ENCODE data around the gene TGFB3. TPM values are rescaled to one million over a fixed set of nuclear protein-coding genes. Genes with fewer than 3 reads are reported as not detected.
A peak's percentile ranks its signal among the peaks of the same experiment; 100 is the strongest.
"Not testable (repeated sequence)": the region's sequence is repeated elsewhere in the genome, so short reads cannot be mapped to it uniquely, and the experiment has no call there.

TGFB3 gene
- total and polyA plus RNA-seq, 9 donors = 59.6 to 132 (median 106) TPM

GRCh38 chr14:76011930-76012329 is 30.1 kb upstream of the TGFB3 start:
- Histone ChIP-seq H3K4me1 (ENCODE audit: control insufficient read depth, insufficient read depth, low read length) (peaks cover 17% of the 10 kb centered on the region), H3K27me3 (ENCODE audit: control insufficient read depth, insufficient read depth, low read length) (no peaks in the 10 kb centered on the region), H3K27ac (ENCODE audit: low read length) (peak overlapping the region; percentile 65), H3K9me3 (replicated peaks; ENCODE audit: control insufficient read depth, low read depth, low read length) (no peaks in the 10 kb centered on the region), H3K4me3 (ENCODE audit: low read length) (no peak overlapping the region), H3K36me3 (ENCODE audit: control insufficient read depth, insufficient read depth, low read length) (peaks cover 24% of the 10 kb centered on the region)
- DNase-seq = no peak

- not testable (repeated sequence) for H3K27ac ChIP-seq (ENCODE audit: low read length); H3K4me3 ChIP-seq (ENCODE audit: low read length); DNase-seq; H3K9me3 ChIP-seq (replicated peaks; ENCODE audit: control insufficient read depth, low read depth, low read length); H3K27me3 ChIP-seq (ENCODE audit: control insufficient read depth, insufficient read depth, low read length)
- WGBS (ENCODE audit: insufficient coverage) = 100% methylated on average over 2 of the region's 3 CpGs
- peaks cover 34% of the 10 kb centered on the region for H3K36me3 ChIP-seq (ENCODE audit: control insufficient read depth, insufficient read depth, low read length)
- H3K4me1 ChIP-seq (ENCODE audit: control insufficient read depth, insufficient read depth, low read length) = peaks cover 17% of the 10 kb centered on the region
Measured at GRCh38 chr14:76009627-76010026, 27.8 kb upstream of the TGFB3 start.

- H3K9me3 ChIP-seq (replicated peaks; ENCODE audit: control insufficient read depth, low read depth, low read length) = peaks cover 8% of the 10 kb centered on the region
Measured at GRCh38 chr14:76007852-76008251, 26.1 kb upstream of the TGFB3 start.

GRCh38 chr14:76007379-76007778 is 25.6 kb upstream of the TGFB3 start:
- no CpG with 5 or more reads among the region's 1 CpG for WGBS (ENCODE audit: insufficient coverage)
- Histone ChIP-seq H3K27ac (ENCODE audit: low read length) (no peak overlapping the region), H3K4me1 (ENCODE audit: control insufficient read depth, insufficient read depth, low read length) (peaks cover 8% of the 10 kb centered on the region), H3K36me3 (ENCODE audit: control insufficient read depth, insufficient read depth, low read length) (peaks cover 25% of the 10 kb centered on the region), H3K27me3 (ENCODE audit: control insufficient read depth, insufficient read depth, low read length) (no peaks in the 10 kb centered on the region), H3K4me3 (ENCODE audit: low read length) (no peak overlapping the region), H3K9me3 (replicated peaks; ENCODE audit: control insufficient read depth, low read depth, low read length) (peaks cover 8% of the 10 kb centered on the region)
- no peak for DNase-seq

More at GRCh38 chr14:76007852-76008251, 26.1 kb upstream of the TGFB3 start:
- H3K4me1 ChIP-seq (ENCODE audit: control insufficient read depth, insufficient read depth, low read length) = peaks cover 12% of the 10 kb centered on the region
- H3K27ac ChIP-seq (ENCODE audit: low read length) = no peak overlapping the region
- no peaks in the 10 kb centered on the region for H3K27me3 ChIP-seq (ENCODE audit: control insufficient read depth, insufficient read depth, low read length)
- H3K36me3 ChIP-seq (ENCODE audit: control insufficient read depth, insufficient read depth, low read length) = peaks cover 25% of the 10 kb centered on the region
- H3K4me3 ChIP-seq (ENCODE audit: low read length) = no peak overlapping the region
- no peak for DNase-seq
- 100% methylated on average over 1 of the region's 2 CpGs for WGBS (ENCODE audit: insufficient coverage)

- no peak for DNase-seq
- Histone ChIP-seq H3K27ac (ENCODE audit: low read length) (no peak overlapping the region), H3K4me3 (ENCODE audit: low read length) (no peak overlapping the region), H3K9me3 (replicated peaks; ENCODE audit: control insufficient read depth, low read depth, low read length) (peaks cover 8% of the 10 kb centered on the region), H3K27me3 (ENCODE audit: control insufficient read depth, insufficient read depth, low read length) (no peaks in the 10 kb centered on the region), H3K4me1 (ENCODE audit: control insufficient read depth, insufficient read depth, low read length) (no peaks in the 10 kb centered on the region), H3K36me3 (ENCODE audit: control insufficient read depth, insufficient read depth, low read length) (peaks cover 34% of the 10 kb centered on the region)
- 57% methylated on average over 1 of the region's 2 CpGs for WGBS (ENCODE audit: insufficient coverage)
Measured at GRCh38 chr14:76006253-76006652, 24.5 kb upstream of the TGFB3 start.

- Histone ChIP-seq H3K27ac (ENCODE audit: low read length) (no peak overlapping the region), H3K4me3 (ENCODE audit: low read length) (no peak overlapping the region), H3K4me1 (ENCODE audit: control insufficient read depth, insufficient read depth, low read length) (no peaks in the 10 kb centered on the region), H3K36me3 (ENCODE audit: control insufficient read depth, insufficient read depth, low read length) (peaks cover 50% of the 10 kb centered on the region), H3K27me3 (ENCODE audit: control insufficient read depth, insufficient read depth, low read length) (no peaks in the 10 kb centered on the region), H3K9me3 (replicated peaks; ENCODE audit: control insufficient read depth, low read depth, low read length) (peaks cover 8% of the 10 kb centered on the region)
- WGBS (ENCODE audit: insufficient coverage) = 100% methylated on average over 1 of the region's 1 CpG
- no peak for DNase-seq
Measured at GRCh38 chr14:76002383-76002782, 20.6 kb upstream of the TGFB3 start.

- no peak overlapping the region for H3K27ac ChIP-seq (ENCODE audit: low read length)
- peaks cover 13% of the 10 kb centered on the region for H3K4me1 ChIP-seq (ENCODE audit: control insufficient read depth, insufficient read depth, low read length)
- no peak for DNase-seq
- H3K27me3 ChIP-seq (ENCODE audit: control insufficient read depth, insufficient read depth, low read length) = no peaks in the 10 kb centered on the region
- 71% methylated on average over 2 of the region's 6 CpGs for WGBS (ENCODE audit: insufficient coverage)
- H3K36me3 ChIP-seq (ENCODE audit: control insufficient read depth, insufficient read depth, low read length) = peaks cover 36% of the 10 kb centered on the region
- H3K4me3 ChIP-seq (ENCODE audit: low read length) = no peak overlapping the region
- peaks cover 4% of the 10 kb centered on the region for H3K9me3 ChIP-seq (replicated peaks; ENCODE audit: control insufficient read depth, low read depth, low read length)
Measured at GRCh38 chr14:75999511-76000190, 17.9 kb upstream of the TGFB3 start.

- no peaks in the 10 kb centered on the region for H3K9me3 ChIP-seq (replicated peaks; ENCODE audit: control insufficient read depth, low read depth, low read length)
- H3K27ac ChIP-seq (ENCODE audit: low read length) = no peak overlapping the region
- H3K4me1 ChIP-seq (ENCODE audit: control insufficient read depth, insufficient read depth, low read length) = peaks cover 21% of the 10 kb centered on the region
- H3K4me3 ChIP-seq (ENCODE audit: low read length) = no peak overlapping the region
- no CpG with 5 or more reads among the region's 1 CpG for WGBS (ENCODE audit: insufficient coverage)
- DNase-seq = no peak
- peaks cover 38% of the 10 kb centered on the region for H3K36me3 ChIP-seq (ENCODE audit: control insufficient read depth, insufficient read depth, low read length)
- no peaks in the 10 kb centered on the region for H3K27me3 ChIP-seq (ENCODE audit: control insufficient read depth, insufficient read depth, low read length)
Measured at GRCh38 chr14:75996488-75996887, 14.7 kb upstream of the TGFB3 start.

- 17% methylated on average over 12 of the region's 17 CpGs for WGBS (ENCODE audit: insufficient coverage)
- Histone ChIP-seq H3K27me3 (ENCODE audit: control insufficient read depth, insufficient read depth, low read length) (no peaks in the 10 kb centered on the region), H3K36me3 (ENCODE audit: control insufficient read depth, insufficient read depth, low read length) (peaks cover 36% of the 10 kb centered on the region), H3K9me3 (replicated peaks; ENCODE audit: control insufficient read depth, low read depth, low read length) (no peaks in the 10 kb centered on the region), H3K4me1 (ENCODE audit: control insufficient read depth, insufficient read depth, low read length) (peaks cover 21% of the 10 kb centered on the region), H3K27ac (ENCODE audit: low read length) (peak overlapping the region; percentile 72), H3K4me3 (ENCODE audit: low read length) (no peak overlapping the region)
- DNase-seq = peak; percentile 93
Measured at GRCh38 chr14:75995372-75996041, 13.7 kb upstream of the TGFB3 start.

GRCh38 chr14:75993567-75994041 is 11.8 kb upstream of the TGFB3 start:
- Histone ChIP-seq H3K4me3 (ENCODE audit: low read length) (no peak overlapping the region), H3K9me3 (replicated peaks; ENCODE audit: control insufficient read depth, low read depth, low read length) (no peaks in the 10 kb centered on the region), H3K36me3 (ENCODE audit: control insufficient read depth, insufficient read depth, low read length) (peaks cover 42% of the 10 kb centered on the region), H3K4me1 (ENCODE audit: control insufficient read depth, insufficient read depth, low read length) (peaks cover 27% of the 10 kb centered on the region), H3K27ac (ENCODE audit: low read length) (no peak overlapping the region), H3K27me3 (ENCODE audit: control insufficient read depth, insufficient read depth, low read length) (no peaks in the 10 kb centered on the region)
- WGBS (ENCODE audit: insufficient coverage) = no CpG with 5 or more reads among the region's 1 CpG
- DNase-seq = no peak
